Measurements from ENCODE around the gene IDE. TPM values are rescaled to one million over a fixed set of nuclear protein-coding genes. Genes with fewer than 3 reads are reported as not detected.

The IDE gene
- total and polyA plus RNA-seq, 2 donors (not counting 3 experiments of a cell fraction or from before 2014, with no cell fraction given) = 10.7 to 52.6 TPM

DNA sequence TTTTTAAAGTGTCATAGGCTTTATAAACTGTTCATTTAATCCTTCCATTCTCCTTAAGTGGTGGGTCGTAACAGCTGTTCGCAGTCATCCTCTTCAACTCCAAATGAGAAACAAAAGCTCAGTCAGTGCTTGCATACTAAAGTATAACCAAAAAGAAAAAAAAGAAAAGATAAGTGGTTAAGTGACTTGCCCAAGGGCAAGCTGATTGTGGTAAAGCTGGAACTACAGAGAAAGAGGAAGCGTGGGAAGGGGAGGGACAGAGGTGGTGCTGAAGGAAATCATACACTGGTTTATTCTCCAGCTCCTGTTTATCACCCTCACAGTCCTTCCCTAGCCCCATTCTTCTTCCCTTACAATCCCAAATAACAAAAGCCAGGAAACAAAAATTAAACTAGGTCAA lies 29.6 kb downstream of the IDE start:
- dilution Hi-C loops (cut with MboI; ENCODE audit: extremely low pct_ligation_motif_present, low sequenced_read_pairs) (no loop called here), intact Hi-C loops (cut with micrococcal nuclease) (no loop called here)
- H3K9me3 ChIP-seq (replicated peaks; ENCODE audit: control insufficient read depth, insufficient read depth, low read length) = no peaks in the 10 kb centered on the region
- ChIA-PET CTCF (interaction anchor here (0.8 to 1.5 kb wide), 2 partner anchors 11 to 27 kb away, joined by 3 to 8 read pairs; no protein-coding TSS in a partner anchor), POLR2A (no interaction called here)
- H3K27me3 ChIP-seq (ENCODE audit: control insufficient read depth in 2 of 2, insufficient read depth in 2 of 2, low read length in 2 of 2) = no peaks in the 10 kb centered on the region
- H2AFZ ChIP-seq (ENCODE audit: low read depth, low read length) = no peak overlapping the region
- H4K20me1 ChIP-seq (replicated peaks; ENCODE audit: control insufficient read depth, extremely low read depth, insufficient read depth, low read length) = peaks cover 2% of the 10 kb centered on the region
- no peak overlapping the region for H3K4me3 ChIP-seq (replicated peaks in 1 of 3; ENCODE audit: insufficient read depth in 1 of 3, low read depth in 1 of 3, low read length in 3 of 3)
- no peaks in the 10 kb centered on the region for H3K4me1 ChIP-seq (ENCODE audit: control insufficient read depth, extremely low read depth, insufficient read depth, low read length)
- no peaks in the 10 kb centered on the region for H3K9me1 ChIP-seq (replicated peaks; ENCODE audit: control insufficient read depth, extremely low read depth, insufficient read depth, low read length)
- peak; percentile 45 for DNase-seq (ENCODE audit: low read depth, low spot score)
- no peak overlapping the region for H3K27ac ChIP-seq (ENCODE audit: insufficient read depth, low read depth, low read length)
- peaks cover 0 to 2% of the 10 kb centered on the region in 2 experiments for H3K36me3 ChIP-seq (ENCODE audit: control insufficient read depth in 2 of 2, extremely low read depth in 1 of 2, insufficient read depth in 2 of 2, low read length in 2 of 2)
- BruUV-seq (replicated peaks) = no TSS peak
- H3K4me2 ChIP-seq (ENCODE audit: insufficient read depth, low read length) = no peak overlapping the region
- H3K79me2 ChIP-seq (ENCODE audit: control insufficient read depth, insufficient read depth, low read length) = peaks cover 24% of the 10 kb centered on the region
- no peak for TF ChIP-seq POLR2AphosphoS5 (IDR thresholded peaks at IDR 0.05; ENCODE audit: insufficient read depth, low read depth, low read length)
- TF ChIP-seq, protein P1, sequence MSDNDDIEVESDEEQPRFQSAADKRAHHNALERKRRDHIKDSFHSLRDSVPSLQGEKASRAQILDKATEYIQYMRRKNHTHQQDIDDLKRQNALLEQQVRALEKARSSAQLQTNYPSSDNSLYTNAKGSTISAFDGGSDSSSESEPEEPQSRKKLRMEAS (IDR thresholded peaks at IDR 0.05; ENCODE audit: insufficient read depth, insufficient read length) = no peak
- no peak for FAIRE-seq
- no peak overlapping the region for H3K9ac ChIP-seq (replicated peaks; ENCODE audit: extremely low read depth, insufficient read depth, low read length)

DNA sequence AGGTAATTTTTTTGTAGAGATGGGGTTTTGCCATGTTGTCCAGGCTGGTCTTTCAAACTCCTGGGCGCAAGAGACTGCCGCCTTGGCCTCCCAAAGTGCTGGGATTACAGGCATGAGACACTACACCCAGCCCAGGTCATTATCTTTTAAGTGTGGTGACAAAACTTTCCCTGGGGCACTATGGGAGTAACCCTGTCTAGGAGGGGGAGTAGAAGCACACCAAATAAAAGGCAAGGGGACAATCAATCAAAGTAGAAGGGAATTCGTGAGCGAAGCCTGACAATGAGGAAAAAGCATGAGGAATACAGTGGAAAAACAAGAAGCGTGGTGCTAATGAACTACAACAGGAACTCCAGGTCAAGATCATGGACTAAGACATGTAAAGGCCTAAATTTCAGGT lies 31.4 kb downstream of the IDE start:
- POLR2A ChIA-PET = no interaction called here
- CTCF ChIA-PET = no interaction called here
- no peak overlapping the region for H3K9ac ChIP-seq (replicated peaks; ENCODE audit: extremely low read depth, insufficient read depth, low read length)

More for the DNA sequence above, 31.4 kb downstream of the IDE start:
- dilution Hi-C loops (cut with MboI; ENCODE audit: extremely low pct_ligation_motif_present, low sequenced_read_pairs) = no loop called here
- DNase-seq (ENCODE audit: low read depth, low spot score) (no peak), FAIRE-seq (no peak)
- no peaks in the 10 kb centered on the region for H3K27me3 ChIP-seq (ENCODE audit: control insufficient read depth in 2 of 2, insufficient read depth in 2 of 2, low read length in 2 of 2)
- no peaks in the 10 kb centered on the region for H3K9me3 ChIP-seq (replicated peaks; ENCODE audit: control insufficient read depth, insufficient read depth, low read length)
- intact Hi-C loops (cut with micrococcal nuclease) = no loop called here
- H3K9me1 ChIP-seq (replicated peaks; ENCODE audit: control insufficient read depth, extremely low read depth, insufficient read depth, low read length) = no peaks in the 10 kb centered on the region
- H3K27ac ChIP-seq (ENCODE audit: insufficient read depth, low read depth, low read length) = no peak overlapping the region
- H3K4me1 ChIP-seq (ENCODE audit: control insufficient read depth, extremely low read depth, insufficient read depth, low read length) = no peaks in the 10 kb centered on the region
- H3K4me2 ChIP-seq (ENCODE audit: insufficient read depth, low read length) = no peak overlapping the region
- H4K20me1 ChIP-seq (replicated peaks; ENCODE audit: control insufficient read depth, extremely low read depth, insufficient read depth, low read length) = peaks cover 2% of the 10 kb centered on the region
- H3K36me3 ChIP-seq (ENCODE audit: control insufficient read depth in 2 of 2, extremely low read depth in 1 of 2, insufficient read depth in 2 of 2, low read length in 2 of 2) = peaks cover 0 to 2% of the 10 kb centered on the region in 2 experiments
- no TSS peak for BruUV-seq (replicated peaks)
- H3K79me2 ChIP-seq (ENCODE audit: control insufficient read depth, insufficient read depth, low read length) = peaks cover 19% of the 10 kb centered on the region
- no peak for TF ChIP-seq FOS (IDR thresholded peaks at IDR 0.05; ENCODE audit: borderline replicate concordance, insufficient read depth, low read length)
- no peak overlapping the region for H3K4me3 ChIP-seq (replicated peaks in 1 of 3; ENCODE audit: insufficient read depth in 1 of 3, low read depth in 1 of 3, low read length in 3 of 3)
- H2AFZ ChIP-seq (ENCODE audit: low read depth, low read length) = no peak overlapping the region
